ENCODE measurements around the gene NFIB. TPM values are rescaled to one million over a fixed set of nuclear protein-coding genes. Genes with fewer than 3 reads are reported as not detected.

Gene NFIB
- total and polyA plus RNA-seq, 2 of the 8 experiments (the other 6 are each of a cell fraction or from before 2014, with no cell fraction given), result 2.6 to 13.1 TPM

GRCh38 chr9:14153310-14153720 is 160.6 kb downstream of the NFIB start:
- Histone ChIP-seq H4K5ac (ENCODE audit: insufficient read length, low read depth, low read length) (no peak overlapping the region), H3K4me1 (replicated peaks in 1 of 4; ENCODE audit: control insufficient read depth in 3 of 4, insufficient read depth in 4 of 4, low read length in 3 of 4) (peaks cover 0 to 3% (median 0%) of the 10 kb centered on the region in 4 experiments; a peak in 1 of 7 replicates), H2BK12ac (ENCODE audit: low read depth, low read length) (no peak overlapping the region), H2AK5ac (ENCODE audit: low read depth, low read length) (no peak overlapping the region), H3K23me2 (ENCODE audit: low read depth, low read length) (no peaks in the 10 kb centered on the region), H3K79me2 (ENCODE audit: control insufficient read depth in 1 of 2, insufficient read depth in 2 of 2, low read length in 2 of 2) (no peaks in the 10 kb centered on the region), H3K79me1 (ENCODE audit: low read depth, low read length) (no peaks in the 10 kb centered on the region), H3K4me3 (ENCODE audit: extremely low read depth in 1 of 4, insufficient read depth in 2 of 4, low read depth in 3 of 4, low read length in 4 of 4) (no peak overlapping the region), H2BK5ac (ENCODE audit: low read depth, low read length) (no peak overlapping the region), H3K4ac (replicated peaks; ENCODE audit: insufficient read length, low read depth, low read length) (no peak overlapping the region), H3K9ac (replicated peaks in 1 of 4; ENCODE audit: extremely low read depth in 1 of 4, low read depth in 3 of 4, low read length in 3 of 4) (no peak overlapping the region), H2BK120ac (replicated peaks; ENCODE audit: low read depth, low read length) (no peak overlapping the region), H3K56ac (replicated peaks; ENCODE audit: insufficient read length, low read depth, low read length) (no peak overlapping the region), H2AFZ (ENCODE audit: low read length) (no peak overlapping the region), H4K91ac (replicated peaks; ENCODE audit: insufficient read length, low read length) (no peak overlapping the region), H3K18ac (ENCODE audit: extremely low read depth, low read length) (no peak overlapping the region), H2BK15ac (ENCODE audit: low read length) (no peak overlapping the region), H4K8ac (ENCODE audit: extremely low read depth, insufficient read depth, low read length) (no peak overlapping the region), H3K9me3 (ENCODE audit: insufficient read depth in 2 of 2, low read depth in 1 of 2, low read length in 1 of 2) (no peaks in the 10 kb centered on the region), H3K14ac (ENCODE audit: insufficient read length) (no peak overlapping the region), H3K36me3 (ENCODE audit: control insufficient read depth in 2 of 4, insufficient read depth in 4 of 4, low read length in 3 of 4) (no peaks in the 10 kb centered on the region), H3K4me2 (ENCODE audit: insufficient read depth in 1 of 2, low read depth in 2 of 2, low read length in 2 of 2) (no peak overlapping the region), H4K20me1 (replicated peaks in 1 of 2; ENCODE audit: control insufficient read depth in 1 of 2, insufficient read depth in 2 of 2, low read length in 2 of 2) (no peaks in the 10 kb centered on the region), H3K27me3 (replicated peaks in 1 of 4; ENCODE audit: control insufficient read depth in 3 of 4, extremely low read depth in 1 of 4, insufficient read depth in 3 of 4, low read length in 3 of 4) (no peaks in the 10 kb centered on the region), H3K27ac (ENCODE audit: low read depth, low read length) (no peak overlapping the region), H2BK20ac (ENCODE audit: low read length) (no peak overlapping the region), H3K23ac (ENCODE audit: insufficient read length) (no peak overlapping the region)
- ChIA-PET POLR2A (ENCODE audit: partially characterized antibody) (no interaction called here), CTCF (ENCODE audit: partially characterized antibody) (no interaction called here)
- no peak for TF ChIP-seq CHD2 (IDR thresholded peaks at IDR 0.05; ENCODE audit: low read length)
- TF ChIP-seq EP300 (IDR thresholded peaks at IDR 0.05; ENCODE audit: borderline replicate concordance in 1 of 2, low read depth in 2 of 2, low read length in 2 of 2), result no peak
- no peak for TF ChIP-seq BRCA1 (IDR thresholded peaks at IDR 0.05; ENCODE audit: low read depth, low read length)
- no peak for TF ChIP-seq SUZ12 (IDR thresholded peaks at IDR 0.05; ENCODE audit: low read length)
- TF ChIP-seq JUND (IDR thresholded peaks at IDR 0.05; ENCODE audit: low read length), result no peak
- no peak for TF ChIP-seq SIRT6 (IDR thresholded peaks at IDR 0.05; ENCODE audit: low read length)
- no peak for TF ChIP-seq NANOG (IDR thresholded peaks at IDR 0.05; ENCODE audit: insufficient read depth, low read depth, low read length, poor library complexity, severe bottlenecking)
- 74% methylated on average over 3 of the region's 3 CpGs; no CpG with 5 or more reads in 1 of the 2 experiments for WGBS, 2 experiments (ENCODE audit: extremely low coverage in 1 of 2, insufficient coverage in 1 of 2, insufficient read length in 1 of 2, insufficient replicate concordance in 2 of 2, low coverage in 1 of 2, low lambda C conversion rate in 2 of 2, missing lambda C conversion rate in 1 of 2)
- no peak for FAIRE-seq
- no peak for DNase-seq (ENCODE audit: low read depth in 1 of 2, low spot score in 2 of 2)
